Trophoblast cell (in vitro differentiated cells and primary cell): ENCODE data around the gene CEACAM6.

Experiments used
- DNase-seq, 2 donors: peaks; one replicate each; pipeline ENCODE4 v3.0.0-alpha.2; 2016
- H2AFZ ChIP-seq: 2 replicates; pipeline ENCODE4 v1.6.1; 2013; ENCODE audit warnings: low read length, moderate library complexity, mild to moderate bottlenecking; ENCODE audit not compliant: insufficient read depth, poor library complexity
- H2AK5ac ChIP-seq: 2 replicates; pipeline ENCODE4 v1.6.1; 2013; ENCODE audit warnings: mild to moderate bottlenecking, low read length
- H2BK120ac ChIP-seq: 2 replicates; pipeline ENCODE4 v1.6.1; 2013; ENCODE audit warnings: low read length, mild to moderate bottlenecking, moderate library complexity; ENCODE audit not compliant: insufficient read depth, poor library complexity
- H2BK12ac ChIP-seq: 2 replicates; pipeline ENCODE4 v1.6.1; 2013; ENCODE audit warnings: mild to moderate bottlenecking, low read length, moderate library complexity
- H2BK5ac ChIP-seq: 2 replicates; pipeline ENCODE4 v1.6.1; 2013; ENCODE audit warnings: low read length, low read depth, moderate library complexity, mild to moderate bottlenecking; ENCODE audit not compliant: poor library complexity
- H3K14ac ChIP-seq: 2 replicates; pipeline ENCODE4 v1.6.1; 2013; ENCODE audit warnings: mild to moderate bottlenecking, low read length
- H3K18ac ChIP-seq: 2 replicates; pipeline ENCODE4 v1.6.1; 2013; ENCODE audit warnings: mild to moderate bottlenecking, low read length
- H3K23ac ChIP-seq: 2 replicates; pipeline ENCODE4 v1.6.1; 2013; ENCODE audit warnings: low read length
- H3K27ac ChIP-seq: 2 replicates; pipeline ENCODE4 v1.5.1; 2013; ENCODE audit warnings: low read depth, mild to moderate bottlenecking, inconsistent platforms, low read length, moderate library complexity
- H3K27me3 ChIP-seq: 2 replicates; pipeline ENCODE4 v1.6.1; 2013; ENCODE audit warnings: inconsistent platforms, mild to moderate bottlenecking, low read length, moderate library complexity; ENCODE audit not compliant: insufficient read depth
- H3K36me3 ChIP-seq, 2 experiments: 1 replicate in 1 of 2; 2 replicates in 1 of 2; pipeline ENCODE4 v1.6.1; 2013; ENCODE audit warnings: low read length in 2 of 2, mild to moderate bottlenecking in 2 of 2, moderate library complexity in 1 of 2; ENCODE audit not compliant: insufficient read depth in 2 of 2, control insufficient read depth in 1 of 2
- H3K4ac ChIP-seq: 2 replicates; pipeline ENCODE4 v1.6.1; 2013; ENCODE audit warnings: low read depth, mild to moderate bottlenecking, low read length, moderate library complexity
- H3K4me1 ChIP-seq, 2 experiments: 1 replicate in 1 of 2; 2 replicates in 1 of 2; pipeline ENCODE4 v1.6.1; 2013; ENCODE audit warnings: low read length in 2 of 2, mild to moderate bottlenecking in 2 of 2, moderate library complexity in 1 of 2; ENCODE audit not compliant: insufficient read depth in 2 of 2, control insufficient read depth in 1 of 2
- H3K4me2 ChIP-seq: 2 replicates; pipeline ENCODE4 v1.6.1; 2013; ENCODE audit warnings: inconsistent platforms, mild to moderate bottlenecking, low read length, moderate library complexity
- H3K4me3 ChIP-seq: 2 replicates; pipeline ENCODE4 v1.5.1; 2013; ENCODE audit warnings: mild to moderate bottlenecking, low read depth, low read length, inconsistent platforms
- H3K79me1 ChIP-seq: one replicate; pipeline ENCODE4 v1.6.1; 2013; ENCODE audit warnings: low read length
- H3K79me2 ChIP-seq: 2 replicates; pipeline ENCODE4 v1.6.1; 2013; ENCODE audit warnings: low read length, mild to moderate bottlenecking; ENCODE audit not compliant: control insufficient read depth, insufficient read depth, poor library complexity
- H3K9ac ChIP-seq: 2 replicates; pipeline ENCODE4 v1.6.1; 2013; ENCODE audit warnings: mild to moderate bottlenecking, low read length
- H3K9me3 ChIP-seq: 2 replicates; pipeline ENCODE4 v1.6.1; 2013; ENCODE audit warnings: low read depth, mild to moderate bottlenecking, control low read depth, inconsistent platforms, low read length; ENCODE audit not compliant: insufficient read depth
- H4K12ac ChIP-seq: 2 replicates; pipeline ENCODE4 v1.6.1; 2013; ENCODE audit warnings: low read depth, mild to moderate bottlenecking, low read length, moderate library complexity
- H4K8ac ChIP-seq: 2 replicates; pipeline ENCODE4 v1.6.1; 2013; ENCODE audit warnings: low read depth, mild to moderate bottlenecking, low read length, moderate library complexity
- H4K91ac ChIP-seq: one replicate; pipeline ENCODE4 v1.6.1; 2013; ENCODE audit warnings: low read depth, mild to moderate bottlenecking, low read length, moderate library complexity
- WGBS: extraction: QIAGEN DNeasy Blood & Tissue Kit; methylation state at CpG from one replicate; pipeline ENCODE4 v1.1.7; 2013; ENCODE audit warnings: missing lambda C conversion rate; ENCODE audit not compliant: insufficient read length, insufficient coverage; ENCODE audit errors: extremely low coverage; 5-methylcytosine and 5-hydroxymethylcytosine counted together

The CEACAM6 gene

DNA sequence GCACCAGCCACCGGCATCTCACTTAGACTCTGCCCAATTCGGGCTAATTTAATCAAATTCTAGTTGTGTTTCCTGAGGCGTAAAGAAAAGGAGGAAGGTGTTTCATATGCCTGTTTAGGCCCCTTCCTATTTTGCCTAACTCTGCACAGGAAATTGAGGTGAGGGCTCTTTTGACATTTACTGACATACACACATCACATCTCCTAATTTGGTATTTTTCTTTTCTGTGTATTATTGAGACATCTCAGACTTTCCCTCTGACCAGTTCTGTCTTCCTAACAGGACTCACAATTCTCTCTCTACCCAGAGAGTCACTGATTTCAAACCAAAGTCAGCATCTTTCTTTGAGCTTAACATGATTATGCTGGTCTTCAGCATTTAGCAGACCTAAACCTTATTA, 49.0 kb downstream of the CEACAM6 start:
- no peak overlapping the region for H3K9ac ChIP-seq
- no CpG with 5 or more reads among the region's 3 CpGs for WGBS

DNA sequence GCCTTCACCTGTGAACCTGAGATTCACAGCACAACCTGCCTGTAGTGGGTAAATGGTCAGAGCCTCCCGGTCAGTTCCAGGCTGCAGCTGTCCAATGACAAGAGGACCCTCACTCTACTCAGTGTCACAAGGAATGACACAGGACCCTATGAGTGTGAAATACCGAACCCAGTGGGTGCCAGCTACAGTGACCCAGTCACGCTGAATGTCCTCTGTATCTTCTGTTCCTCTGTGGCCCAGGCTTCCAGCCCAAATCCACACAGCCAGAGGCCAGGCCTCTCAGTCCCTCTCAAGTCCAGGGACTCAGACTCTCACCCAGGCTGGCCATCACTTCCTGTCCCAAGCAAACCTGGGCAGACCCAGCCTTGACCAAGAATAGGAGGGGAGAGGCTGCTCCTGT, 51.8 kb downstream of the CEACAM6 start:
- Histone ChIP-seq H3K18ac (no peak overlapping the region), H3K9ac (no peak overlapping the region), H3K4me2 (no peak overlapping the region), H3K27ac (no peak overlapping the region), H3K4ac (no peak overlapping the region), H2AFZ (no peak overlapping the region), H2BK12ac (no peak overlapping the region), H2AK5ac (no peak overlapping the region), H3K4me3 (no peak overlapping the region), H3K79me1 (no peaks in the 10 kb centered on the region), H3K79me2 (no peaks in the 10 kb centered on the region), H4K91ac (no peak overlapping the region), H3K4me1 (no peaks in the 10 kb centered on the region), H4K12ac (no peak overlapping the region), H2BK120ac (no peak overlapping the region), H3K23ac (no peak overlapping the region), H2BK5ac (no peak overlapping the region), H3K9me3 (peaks cover 19% of the 10 kb centered on the region), H3K14ac (no peak overlapping the region), H4K8ac (no peak overlapping the region), H3K27me3 (no peaks in the 10 kb centered on the region), H3K36me3 (no peaks in the 10 kb centered on the region)
- WGBS = no CpG with 5 or more reads among the region's 3 CpGs
- no peak for DNase-seq

More for the DNA sequence above, 49.0 kb downstream of the CEACAM6 start:
- H3K9me3 ChIP-seq = peaks cover 8% of the 10 kb centered on the region
- H3K27me3 ChIP-seq = no peaks in the 10 kb centered on the region
- H4K8ac ChIP-seq = no peak overlapping the region
- no peaks in the 10 kb centered on the region for H3K4me1 ChIP-seq
- H2BK12ac ChIP-seq = no peak overlapping the region
- H3K36me3 ChIP-seq = no peaks in the 10 kb centered on the region
- H3K18ac ChIP-seq = no peak overlapping the region
- H2BK5ac ChIP-seq = no peak overlapping the region
- no peak overlapping the region for H2AFZ ChIP-seq
- H3K4ac ChIP-seq = no peak overlapping the region
- no peaks in the 10 kb centered on the region for H3K79me2 ChIP-seq
- no peak overlapping the region for H3K4me2 ChIP-seq
- no peak overlapping the region for H3K4me3 ChIP-seq
- no peak overlapping the region for H4K91ac ChIP-seq
- H2BK120ac ChIP-seq = no peak overlapping the region
- no peaks in the 10 kb centered on the region for H3K79me1 ChIP-seq
- no peak overlapping the region for H3K23ac ChIP-seq
- no peak for DNase-seq
- H4K12ac ChIP-seq = no peak overlapping the region
- no peak overlapping the region for H3K14ac ChIP-seq
- H2AK5ac ChIP-seq = no peak overlapping the region
- no peak overlapping the region for H3K27ac ChIP-seq

DNA sequence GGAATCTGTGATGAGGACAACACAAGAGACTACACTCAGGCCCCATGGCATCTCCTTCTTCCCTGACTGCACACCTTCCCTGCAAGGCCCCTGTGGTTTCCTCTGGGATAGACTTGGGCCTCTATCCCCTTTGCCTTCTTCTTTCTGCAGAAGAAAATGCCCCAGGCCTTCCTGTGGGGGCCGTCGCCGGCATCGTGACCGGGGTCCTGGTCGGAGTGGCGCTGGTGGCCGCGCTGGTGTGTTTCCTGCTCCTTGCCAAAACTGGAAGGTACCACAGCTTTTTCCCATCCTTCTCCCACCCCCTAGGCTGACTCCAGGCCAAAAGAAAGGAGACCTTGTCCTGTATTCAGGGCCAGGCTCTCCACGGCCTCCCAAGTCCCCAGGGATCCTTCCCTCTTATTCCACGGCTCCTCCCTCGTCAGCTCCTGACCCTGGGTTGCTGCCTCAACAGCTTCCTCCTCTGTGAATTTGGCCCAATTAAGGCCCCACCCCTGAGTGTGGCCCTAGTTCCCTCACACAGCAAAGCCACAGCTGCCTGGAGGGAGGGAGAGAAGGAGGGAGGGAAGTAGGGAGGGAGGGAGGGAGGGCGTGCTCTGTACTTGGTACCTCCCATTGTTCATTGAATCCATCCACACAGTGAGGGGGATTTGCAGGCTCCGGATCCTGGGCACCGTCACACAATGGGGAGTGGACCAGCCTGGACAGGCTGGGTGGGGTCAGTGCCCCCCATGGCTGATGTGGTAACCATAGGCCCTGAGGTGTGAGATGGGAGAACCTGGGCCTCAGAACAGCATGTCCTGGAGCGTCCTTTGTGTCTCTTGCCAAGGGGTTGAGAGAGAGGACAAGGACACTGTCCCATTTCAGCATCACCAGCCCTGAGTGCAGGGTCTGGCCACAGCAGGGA, 53.6 kb downstream of the CEACAM6 start:
- H4K91ac ChIP-seq = no peak overlapping the region
- H3K79me2 ChIP-seq = no peaks in the 10 kb centered on the region
- H3K79me1 ChIP-seq = no peaks in the 10 kb centered on the region
- no peak overlapping the region for H3K4ac ChIP-seq
- H2BK120ac ChIP-seq = no peak overlapping the region
- WGBS = no CpG with 5 or more reads among the region's 16 CpGs
- no peak overlapping the region for H4K8ac ChIP-seq
- peaks cover 22% of the 10 kb centered on the region for H3K9me3 ChIP-seq
- H3K14ac ChIP-seq = no peak overlapping the region
- no peak overlapping the region for H3K9ac ChIP-seq
- H2BK12ac ChIP-seq = no peak overlapping the region
- H3K36me3 ChIP-seq = no peaks in the 10 kb centered on the region
- no peak for DNase-seq
- H3K18ac ChIP-seq = no peak overlapping the region
- no peak overlapping the region for H2AK5ac ChIP-seq
- no peak overlapping the region for H3K23ac ChIP-seq
- H3K27me3 ChIP-seq = no peaks in the 10 kb centered on the region
- H3K27ac ChIP-seq = no peak overlapping the region
- no peak overlapping the region for H2BK5ac ChIP-seq
- H3K4me1 ChIP-seq = no peaks in the 10 kb centered on the region
- H2AFZ ChIP-seq = no peak overlapping the region
- H3K4me2 ChIP-seq = no peak overlapping the region
- H3K4me3 ChIP-seq = no peak overlapping the region
- H4K12ac ChIP-seq = no peak overlapping the region

DNA sequence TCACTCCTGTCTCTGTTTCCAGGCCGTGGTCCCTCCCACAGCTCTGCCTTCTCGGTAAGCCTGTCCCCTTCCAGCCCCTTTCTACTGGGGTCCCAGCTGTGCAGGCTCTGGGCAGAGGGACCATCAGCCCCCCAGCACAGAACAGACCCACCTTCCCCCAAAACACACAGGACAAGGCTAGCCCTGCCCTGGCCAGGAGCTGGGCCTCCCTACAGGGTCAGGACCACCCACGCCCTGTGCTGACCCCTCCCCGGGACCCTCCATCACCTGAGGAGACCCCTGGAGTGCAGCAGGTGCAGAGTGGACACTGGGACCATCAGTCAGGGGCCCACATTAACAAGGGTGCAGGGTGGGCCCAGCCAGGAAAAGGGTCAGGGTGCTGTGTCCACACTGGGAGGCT, 55.0 kb downstream of the CEACAM6 start:
- H3K79me1 ChIP-seq = no peaks in the 10 kb centered on the region
- H3K79me2 ChIP-seq = no peaks in the 10 kb centered on the region
- no peak overlapping the region for H4K91ac ChIP-seq
- H2AFZ ChIP-seq = no peak overlapping the region
- peaks cover 22% of the 10 kb centered on the region for H3K9me3 ChIP-seq
- H3K23ac ChIP-seq = no peak overlapping the region
- H3K36me3 ChIP-seq = no peaks in the 10 kb centered on the region
- no peak overlapping the region for H3K4me2 ChIP-seq
- no peaks in the 10 kb centered on the region for H3K27me3 ChIP-seq
- H2AK5ac ChIP-seq = no peak overlapping the region
- H3K18ac ChIP-seq = no peak overlapping the region
- no peak overlapping the region for H4K8ac ChIP-seq
- no peak overlapping the region for H3K14ac ChIP-seq
- no peak overlapping the region for H2BK12ac ChIP-seq
- H3K4me1 ChIP-seq = no peaks in the 10 kb centered on the region
- no peak overlapping the region for H3K9ac ChIP-seq
- no peak overlapping the region for H2BK120ac ChIP-seq
- no peak overlapping the region for H4K12ac ChIP-seq
- DNase-seq = no peak
- H3K27ac ChIP-seq = no peak overlapping the region
- no peak overlapping the region for H2BK5ac ChIP-seq
- no peak overlapping the region for H3K4me3 ChIP-seq
- WGBS = no CpG with 5 or more reads among the region's 4 CpGs
- no peak overlapping the region for H3K4ac ChIP-seq
